ENCODE measurements around the gene DUSP1. TPM values are rescaled to one million over a fixed set of nuclear protein-coding genes. Genes with fewer than 3 reads are reported as not detected.

DUSP1 gene
- total and polyA plus RNA-seq, 9 of the 15 experiments (the other 6 are each of a cell fraction or from before 2014, with no cell fraction given), result 2.1 to 14.2 (median 8.5) TPM

DNA sequence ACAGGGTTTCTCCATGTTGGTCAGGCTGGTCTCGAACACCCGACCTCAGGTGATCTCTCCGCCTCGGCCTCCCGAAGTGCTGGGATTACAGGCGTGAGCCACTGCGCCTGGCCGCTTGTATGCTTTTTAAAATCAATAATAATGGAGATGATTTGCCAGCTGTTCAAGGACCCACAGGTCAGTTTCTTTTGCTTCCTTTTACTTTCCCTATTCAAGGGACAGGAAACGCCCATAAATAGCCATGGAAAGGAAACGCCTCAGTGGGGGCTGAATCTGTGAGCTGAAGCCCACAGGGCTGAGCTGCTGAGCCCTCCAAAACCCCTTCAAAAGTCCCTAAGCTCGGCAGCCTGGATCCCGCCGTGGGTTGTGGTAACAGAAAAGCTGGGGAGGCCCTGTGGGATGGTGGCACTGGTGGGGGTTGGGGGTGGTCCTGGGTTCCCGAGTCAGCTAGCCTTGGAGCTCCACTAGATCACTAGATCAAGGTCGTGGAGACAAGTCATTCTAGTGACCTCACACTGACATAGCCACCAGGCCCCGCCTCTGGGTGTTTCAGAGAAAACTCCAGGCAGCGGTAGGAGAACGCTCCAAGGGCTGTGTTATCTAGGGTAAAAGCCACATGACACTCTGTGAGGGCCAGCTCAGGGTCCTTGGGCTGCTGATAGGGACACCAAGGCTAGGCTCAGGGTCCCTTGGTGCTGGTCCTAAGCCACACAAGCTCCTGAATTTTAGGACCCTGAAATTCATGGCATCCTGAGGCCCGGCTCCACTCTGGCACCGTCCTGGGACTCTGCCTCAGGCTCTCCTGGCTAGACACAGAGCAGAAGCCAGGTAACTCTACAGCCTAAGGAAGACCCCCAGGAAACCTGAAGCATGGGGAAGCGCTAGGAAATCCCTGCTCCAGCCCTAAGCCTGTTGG lies 18.0 kb upstream of the DUSP1 start (continued):
- TF ChIP-seq, protein P1, sequence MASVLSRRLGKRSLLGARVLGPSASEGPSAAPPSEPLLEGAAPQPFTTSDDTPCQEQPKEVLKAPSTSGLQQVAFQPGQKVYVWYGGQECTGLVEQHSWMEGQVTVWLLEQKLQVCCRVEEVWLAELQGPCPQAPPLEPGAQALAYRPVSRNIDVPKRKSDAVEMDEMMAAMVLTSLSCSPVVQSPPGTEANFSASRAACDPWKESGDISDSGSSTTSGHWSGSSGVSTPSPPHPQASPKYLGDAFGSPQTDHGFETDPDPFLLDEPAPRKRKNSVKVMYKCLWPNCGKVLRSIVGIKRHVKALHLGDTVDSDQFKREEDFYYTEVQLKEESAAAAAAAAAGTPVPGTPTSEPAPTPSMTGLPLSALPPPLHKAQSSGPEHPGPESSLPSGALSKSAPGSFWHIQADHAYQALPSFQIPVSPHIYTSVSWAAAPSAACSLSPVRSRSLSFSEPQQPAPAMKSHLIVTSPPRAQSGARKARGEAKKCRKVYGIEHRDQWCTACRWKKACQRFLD (CRISPR knock-in tag; IDR thresholded peaks at IDR 0.05), result no peak
- TF ChIP-seq HEY1 (CRISPR knock-in tag; IDR thresholded peaks at IDR 0.05; ENCODE audit: borderline replicate concordance), result no peak
- no peak for TF ChIP-seq ZNF184 (CRISPR knock-in tag; IDR thresholded peaks at IDR 0.05)
- TF ChIP-seq CBFB (CRISPR knock-in tag; IDR thresholded peaks at IDR 0.05), result 0 out of 2 replicates have a peak, but pooled peaks have one; percentile 28
- TF ChIP-seq, protein P2, sequence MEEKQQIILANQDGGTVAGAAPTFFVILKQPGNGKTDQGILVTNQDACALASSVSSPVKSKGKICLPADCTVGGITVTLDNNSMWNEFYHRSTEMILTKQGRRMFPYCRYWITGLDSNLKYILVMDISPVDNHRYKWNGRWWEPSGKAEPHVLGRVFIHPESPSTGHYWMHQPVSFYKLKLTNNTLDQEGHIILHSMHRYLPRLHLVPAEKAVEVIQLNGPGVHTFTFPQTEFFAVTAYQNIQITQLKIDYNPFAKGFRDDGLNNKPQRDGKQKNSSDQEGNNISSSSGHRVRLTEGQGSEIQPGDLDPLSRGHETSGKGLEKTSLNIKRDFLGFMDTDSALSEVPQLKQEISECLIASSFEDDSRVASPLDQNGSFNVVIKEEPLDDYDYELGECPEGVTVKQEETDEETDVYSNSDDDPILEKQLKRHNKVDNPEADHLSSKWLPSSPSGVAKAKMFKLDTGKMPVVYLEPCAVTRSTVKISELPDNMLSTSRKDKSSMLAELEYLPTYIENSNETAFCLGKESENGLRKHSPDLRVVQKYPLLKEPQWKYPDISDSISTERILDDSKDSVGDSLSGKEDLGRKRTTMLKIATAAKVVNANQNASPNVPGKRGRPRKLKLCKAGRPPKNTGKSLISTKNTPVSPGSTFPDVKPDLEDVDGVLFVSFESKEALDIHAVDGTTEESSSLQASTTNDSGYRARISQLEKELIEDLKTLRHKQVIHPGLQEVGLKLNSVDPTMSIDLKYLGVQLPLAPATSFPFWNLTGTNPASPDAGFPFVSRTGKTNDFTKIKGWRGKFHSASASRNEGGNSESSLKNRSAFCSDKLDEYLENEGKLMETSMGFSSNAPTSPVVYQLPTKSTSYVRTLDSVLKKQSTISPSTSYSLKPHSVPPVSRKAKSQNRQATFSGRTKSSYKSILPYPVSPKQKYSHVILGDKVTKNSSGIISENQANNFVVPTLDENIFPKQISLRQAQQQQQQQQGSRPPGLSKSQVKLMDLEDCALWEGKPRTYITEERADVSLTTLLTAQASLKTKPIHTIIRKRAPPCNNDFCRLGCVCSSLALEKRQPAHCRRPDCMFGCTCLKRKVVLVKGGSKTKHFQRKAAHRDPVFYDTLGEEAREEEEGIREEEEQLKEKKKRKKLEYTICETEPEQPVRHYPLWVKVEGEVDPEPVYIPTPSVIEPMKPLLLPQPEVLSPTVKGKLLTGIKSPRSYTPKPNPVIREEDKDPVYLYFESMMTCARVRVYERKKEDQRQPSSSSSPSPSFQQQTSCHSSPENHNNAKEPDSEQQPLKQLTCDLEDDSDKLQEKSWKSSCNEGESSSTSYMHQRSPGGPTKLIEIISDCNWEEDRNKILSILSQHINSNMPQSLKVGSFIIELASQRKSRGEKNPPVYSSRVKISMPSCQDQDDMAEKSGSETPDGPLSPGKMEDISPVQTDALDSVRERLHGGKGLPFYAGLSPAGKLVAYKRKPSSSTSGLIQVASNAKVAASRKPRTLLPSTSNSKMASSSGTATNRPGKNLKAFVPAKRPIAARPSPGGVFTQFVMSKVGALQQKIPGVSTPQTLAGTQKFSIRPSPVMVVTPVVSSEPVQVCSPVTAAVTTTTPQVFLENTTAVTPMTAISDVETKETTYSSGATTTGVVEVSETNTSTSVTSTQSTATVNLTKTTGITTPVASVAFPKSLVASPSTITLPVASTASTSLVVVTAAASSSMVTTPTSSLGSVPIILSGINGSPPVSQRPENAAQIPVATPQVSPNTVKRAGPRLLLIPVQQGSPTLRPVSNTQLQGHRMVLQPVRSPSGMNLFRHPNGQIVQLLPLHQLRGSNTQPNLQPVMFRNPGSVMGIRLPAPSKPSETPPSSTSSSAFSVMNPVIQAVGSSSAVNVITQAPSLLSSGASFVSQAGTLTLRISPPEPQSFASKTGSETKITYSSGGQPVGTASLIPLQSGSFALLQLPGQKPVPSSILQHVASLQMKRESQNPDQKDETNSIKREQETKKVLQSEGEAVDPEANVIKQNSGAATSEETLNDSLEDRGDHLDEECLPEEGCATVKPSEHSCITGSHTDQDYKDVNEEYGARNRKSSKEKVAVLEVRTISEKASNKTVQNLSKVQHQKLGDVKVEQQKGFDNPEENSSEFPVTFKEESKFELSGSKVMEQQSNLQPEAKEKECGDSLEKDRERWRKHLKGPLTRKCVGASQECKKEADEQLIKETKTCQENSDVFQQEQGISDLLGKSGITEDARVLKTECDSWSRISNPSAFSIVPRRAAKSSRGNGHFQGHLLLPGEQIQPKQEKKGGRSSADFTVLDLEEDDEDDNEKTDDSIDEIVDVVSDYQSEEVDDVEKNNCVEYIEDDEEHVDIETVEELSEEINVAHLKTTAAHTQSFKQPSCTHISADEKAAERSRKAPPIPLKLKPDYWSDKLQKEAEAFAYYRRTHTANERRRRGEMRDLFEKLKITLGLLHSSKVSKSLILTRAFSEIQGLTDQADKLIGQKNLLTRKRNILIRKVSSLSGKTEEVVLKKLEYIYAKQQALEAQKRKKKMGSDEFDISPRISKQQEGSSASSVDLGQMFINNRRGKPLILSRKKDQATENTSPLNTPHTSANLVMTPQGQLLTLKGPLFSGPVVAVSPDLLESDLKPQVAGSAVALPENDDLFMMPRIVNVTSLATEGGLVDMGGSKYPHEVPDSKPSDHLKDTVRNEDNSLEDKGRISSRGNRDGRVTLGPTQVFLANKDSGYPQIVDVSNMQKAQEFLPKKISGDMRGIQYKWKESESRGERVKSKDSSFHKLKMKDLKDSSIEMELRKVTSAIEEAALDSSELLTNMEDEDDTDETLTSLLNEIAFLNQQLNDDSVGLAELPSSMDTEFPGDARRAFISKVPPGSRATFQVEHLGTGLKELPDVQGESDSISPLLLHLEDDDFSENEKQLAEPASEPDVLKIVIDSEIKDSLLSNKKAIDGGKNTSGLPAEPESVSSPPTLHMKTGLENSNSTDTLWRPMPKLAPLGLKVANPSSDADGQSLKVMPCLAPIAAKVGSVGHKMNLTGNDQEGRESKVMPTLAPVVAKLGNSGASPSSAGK (IDR thresholded peaks at IDR 0.05), result peak; percentile 60
- no peak for TF ChIP-seq XRCC4 (IDR thresholded peaks at IDR 0.05; ENCODE audit: extremely low read depth, insufficient read depth, insufficient read length)
- TF ChIP-seq, protein P3, sequence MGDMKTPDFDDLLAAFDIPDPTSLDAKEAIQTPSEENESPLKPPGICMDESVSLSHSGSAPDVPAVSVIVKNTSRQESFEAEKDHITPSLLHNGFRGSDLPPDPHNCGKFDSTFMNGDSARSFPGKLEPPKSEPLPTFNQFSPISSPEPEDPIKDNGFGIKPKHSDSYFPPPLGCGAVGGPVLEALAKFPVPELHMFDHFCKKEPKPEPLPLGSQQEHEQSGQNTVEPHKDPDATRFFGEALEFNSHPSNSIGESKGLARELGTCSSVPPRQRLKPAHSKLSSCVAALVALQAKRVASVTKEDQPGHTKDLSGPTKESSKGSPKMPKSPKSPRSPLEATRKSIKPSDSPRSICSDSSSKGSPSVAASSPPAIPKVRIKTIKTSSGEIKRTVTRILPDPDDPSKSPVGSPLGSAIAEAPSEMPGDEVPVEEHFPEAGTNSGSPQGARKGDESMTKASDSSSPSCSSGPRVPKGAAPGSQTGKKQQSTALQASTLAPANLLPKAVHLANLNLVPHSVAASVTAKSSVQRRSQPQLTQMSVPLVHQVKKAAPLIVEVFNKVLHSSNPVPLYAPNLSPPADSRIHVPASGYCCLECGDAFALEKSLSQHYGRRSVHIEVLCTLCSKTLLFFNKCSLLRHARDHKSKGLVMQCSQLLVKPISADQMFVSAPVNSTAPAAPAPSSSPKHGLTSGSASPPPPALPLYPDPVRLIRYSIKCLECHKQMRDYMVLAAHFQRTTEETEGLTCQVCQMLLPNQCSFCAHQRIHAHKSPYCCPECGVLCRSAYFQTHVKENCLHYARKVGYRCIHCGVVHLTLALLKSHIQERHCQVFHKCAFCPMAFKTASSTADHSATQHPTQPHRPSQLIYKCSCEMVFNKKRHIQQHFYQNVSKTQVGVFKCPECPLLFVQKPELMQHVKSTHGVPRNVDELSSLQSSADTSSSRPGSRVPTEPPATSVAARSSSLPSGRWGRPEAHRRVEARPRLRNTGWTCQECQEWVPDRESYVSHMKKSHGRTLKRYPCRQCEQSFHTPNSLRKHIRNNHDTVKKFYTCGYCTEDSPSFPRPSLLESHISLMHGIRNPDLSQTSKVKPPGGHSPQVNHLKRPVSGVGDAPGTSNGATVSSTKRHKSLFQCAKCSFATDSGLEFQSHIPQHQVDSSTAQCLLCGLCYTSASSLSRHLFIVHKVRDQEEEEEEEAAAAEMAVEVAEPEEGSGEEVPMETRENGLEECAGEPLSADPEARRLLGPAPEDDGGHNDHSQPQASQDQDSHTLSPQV (IDR thresholded peaks at IDR 0.05), result peak; percentile 87; the same call in 1 of the 2 replicates
- no peak for TF ChIP-seq ZNF146 (CRISPR knock-in tag; IDR thresholded peaks at IDR 0.05; ENCODE audit: unreplicated experiment)
- TF ChIP-seq NCOR1 (IDR thresholded peaks at IDR 0.05), result 0 out of 2 replicates have a peak, but pooled peaks have one; percentile 23
